NCI-H1930 (cell line): ENCODE data around the gene OR10C1.
"Not testable (repeated sequence)": the region's sequence is repeated elsewhere in the genome, so short reads cannot be mapped to it uniquely, and the experiment has no call there.

Experiments
- DNase-seq, 2 experiments: peaks; one replicate each; lab custom pipeline; 2025; lab: John Stamatoyannopoulos, UW

OR10C1 gene

GRCh38 chr6:29439006-29439405, at the start of gene OR10C1:
TSS of gene OR10C1 (plus strand) at chr6:29439306. CDS start at chr6:29440016, 710 bp downstream.
- no peak for DNase-seq

GRCh38 chr6:29395331-29395730, 43.8 kb upstream of the OR10C1 start, which contains the start of gene OR12D2:
TSS of gene OR12D2 (plus strand) at chr6:29395631. CDS start at chr6:29396700, 1,069 bp downstream.
- DNase-seq, result no peak

GRCh38 chr6:29399525-29399924, 39.6 kb upstream of the OR10C1 start:
- no peak for DNase-seq

GRCh38 chr6:29403801-29404200, 35.3 kb upstream of the OR10C1 start:
- no peak for DNase-seq

GRCh38 chr6:29414588-29414987, 24.5 kb upstream of the OR10C1 start, which contains the start of gene OR12D1:
TSS of gene OR12D1 (plus strand) at chr6:29414928.
- DNase-seq, result no peak

- no peak for DNase-seq
These were observed 19.6 kb upstream of the OR10C1 start for GRCh38 chr6:29419516-29419915.

- DNase-seq, result no peak
These were observed 14.9 kb upstream of the OR10C1 start for GRCh38 chr6:29424168-29424567.

GRCh38 chr6:29424575-29424974, 14.5 kb upstream of the OR10C1 start:
- DNase-seq, result no peak

GRCh38 chr6:29425075-29425474, 14.0 kb upstream of the OR10C1 start:
- no peak for DNase-seq

GRCh38 chr6:29426654-29427053, 12.5 kb upstream of the OR10C1 start:
- DNase-seq, result no peak

- peak in 1 of 2 experiments; percentile 38 for DNase-seq
These were observed 2.4 kb upstream of the OR10C1 start for GRCh38 chr6:29436730-29437129.

- no peak for DNase-seq
These were observed 3.6 kb downstream of the OR10C1 start for GRCh38 chr6:29442719-29443118.

GRCh38 chr6:29444031-29444430, 4.9 kb downstream of the OR10C1 start:
- DNase-seq, result not testable (repeated sequence)

- DNase-seq, result no peak
These were observed 8.6 kb downstream of the OR10C1 start for GRCh38 chr6:29447670-29448069.

GRCh38 chr6:29451471-29452193, 12.5 kb downstream of the OR10C1 start:
- no peak for DNase-seq

GRCh38 chr6:29456971-29457370, 17.9 kb downstream of the OR10C1 start, which contains the start of the genes OR11A1 and OR2H1:
TSS of gene OR11A1 (minus strand) at chr6:29457071. CDS start at chr6:29427641, 29,430 bp downstream.
TSS of gene OR2H1 (plus strand) at chr6:29457155. CDS start at chr6:29461770, 4,615 bp downstream.
- DNase-seq, result no peak

GRCh38 chr6:29461021-29461814, 22.1 kb downstream of the OR10C1 start:
- DNase-seq, result no peak

- DNase-seq, result no peak
These were observed 22.9 kb downstream of the OR10C1 start for GRCh38 chr6:29462022-29462421.

GRCh38 chr6:29465279-29465678, 26.2 kb downstream of the OR10C1 start:
- DNase-seq, result no peak

- no peak for DNase-seq
These were observed 26.7 kb downstream of the OR10C1 start for GRCh38 chr6:29465801-29466200.

GRCh38 chr6:29466241-29466640, 27.1 kb downstream of the OR10C1 start:
- DNase-seq, result no peak

- DNase-seq, result no peak
These were observed 35.9 kb downstream of the OR10C1 start for GRCh38 chr6:29474996-29475395.

- DNase-seq, result no peak
These were observed 38.9 kb downstream of the OR10C1 start for GRCh38 chr6:29477923-29478450.
